ENCODE data around the gene PLK1.

Gene PLK1

DNA sequence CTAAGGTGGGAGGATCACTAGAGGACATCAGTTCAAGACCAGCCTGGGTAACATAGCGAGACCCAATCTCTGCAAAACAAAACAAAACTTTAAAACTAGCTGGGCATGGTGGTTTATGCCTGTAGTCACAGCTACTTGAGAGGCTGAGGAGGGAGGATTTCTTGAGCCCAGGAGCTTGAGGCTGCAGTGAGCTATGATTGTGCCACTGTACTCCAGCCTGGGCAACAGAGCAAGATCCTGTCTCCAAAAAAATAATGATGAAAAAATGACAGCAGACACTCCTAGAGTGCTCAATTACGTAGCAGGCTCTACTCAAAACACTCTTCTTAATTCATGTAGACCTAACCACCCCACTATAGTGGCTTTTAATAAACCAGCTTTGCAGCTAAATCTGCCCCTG is 21.4 kb downstream of the PLK1 start:
- no peak overlapping the region for H3K4me3 ChIP-seq (ENCODE audit: low read depth, low read length)
- TF ChIP-seq CTCF (IDR thresholded peaks at IDR 0.05; ENCODE audit: insufficient read depth, low read depth, low read length, missing control alignments), result no peak
- DNase-seq (ENCODE audit: low read depth), result no peak

- no peak for TF ChIP-seq CTCF (IDR thresholded peaks at IDR 0.05; ENCODE audit: insufficient read depth, low read depth, low read length, missing control alignments)
- H3K4me3 ChIP-seq (ENCODE audit: low read depth, low read length), result no peak overlapping the region
- DNase-seq (ENCODE audit: low read depth), result no peak
These were observed 21.8 kb downstream of the PLK1 start for GRCh38 chr16:23700509-23700908.

DNA sequence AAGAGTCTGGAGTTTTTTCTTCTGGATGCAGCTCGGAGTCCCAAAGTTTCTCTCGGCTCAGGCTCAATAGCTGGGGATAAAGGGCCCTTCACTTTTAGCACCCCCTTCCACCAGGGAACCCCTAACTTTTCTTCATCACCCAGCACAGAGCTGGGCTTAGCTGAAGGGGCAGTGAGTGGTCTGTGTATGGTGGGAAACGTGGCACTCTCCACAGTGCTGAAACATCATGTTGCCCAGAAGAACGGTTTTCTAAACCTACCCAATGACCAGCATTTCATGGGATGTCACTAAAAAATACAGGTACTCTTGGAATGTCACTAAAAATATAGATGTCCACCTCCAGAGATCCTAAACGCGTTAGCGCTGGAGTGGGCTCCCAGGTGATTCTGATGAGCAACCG is 22.4 kb downstream of the PLK1 start:
- no peak for TF ChIP-seq CTCF (IDR thresholded peaks at IDR 0.05; ENCODE audit: insufficient read depth, low read depth, low read length, missing control alignments)
- H3K4me3 ChIP-seq (ENCODE audit: low read depth, low read length), result no peak overlapping the region
- no peak for DNase-seq (ENCODE audit: low read depth)

DNA sequence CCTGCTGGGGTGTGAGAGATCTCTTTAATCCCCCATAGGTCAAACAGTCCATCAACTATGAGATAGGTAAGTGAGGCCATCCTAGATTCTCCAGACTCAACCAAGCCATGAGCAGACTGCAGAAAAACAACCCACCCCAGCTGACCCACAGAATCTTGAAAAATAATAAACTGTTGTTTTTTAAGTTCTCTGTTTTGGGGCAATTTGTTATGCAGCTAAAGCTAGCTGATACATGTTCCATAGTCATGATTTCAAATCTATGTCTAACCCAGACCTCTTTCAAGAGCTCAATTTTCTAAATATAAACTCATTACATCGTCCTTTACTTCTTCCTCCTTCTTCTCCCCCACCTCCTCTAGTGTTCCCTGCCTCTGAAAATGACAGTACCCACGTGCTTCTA is 24.3 kb downstream of the PLK1 start:
- DNase-seq (ENCODE audit: low read depth), result no peak
- no peak for TF ChIP-seq CTCF (IDR thresholded peaks at IDR 0.05; ENCODE audit: insufficient read depth, low read depth, low read length, missing control alignments)
- H3K4me3 ChIP-seq (ENCODE audit: low read depth, low read length), result no peak overlapping the region

DNA sequence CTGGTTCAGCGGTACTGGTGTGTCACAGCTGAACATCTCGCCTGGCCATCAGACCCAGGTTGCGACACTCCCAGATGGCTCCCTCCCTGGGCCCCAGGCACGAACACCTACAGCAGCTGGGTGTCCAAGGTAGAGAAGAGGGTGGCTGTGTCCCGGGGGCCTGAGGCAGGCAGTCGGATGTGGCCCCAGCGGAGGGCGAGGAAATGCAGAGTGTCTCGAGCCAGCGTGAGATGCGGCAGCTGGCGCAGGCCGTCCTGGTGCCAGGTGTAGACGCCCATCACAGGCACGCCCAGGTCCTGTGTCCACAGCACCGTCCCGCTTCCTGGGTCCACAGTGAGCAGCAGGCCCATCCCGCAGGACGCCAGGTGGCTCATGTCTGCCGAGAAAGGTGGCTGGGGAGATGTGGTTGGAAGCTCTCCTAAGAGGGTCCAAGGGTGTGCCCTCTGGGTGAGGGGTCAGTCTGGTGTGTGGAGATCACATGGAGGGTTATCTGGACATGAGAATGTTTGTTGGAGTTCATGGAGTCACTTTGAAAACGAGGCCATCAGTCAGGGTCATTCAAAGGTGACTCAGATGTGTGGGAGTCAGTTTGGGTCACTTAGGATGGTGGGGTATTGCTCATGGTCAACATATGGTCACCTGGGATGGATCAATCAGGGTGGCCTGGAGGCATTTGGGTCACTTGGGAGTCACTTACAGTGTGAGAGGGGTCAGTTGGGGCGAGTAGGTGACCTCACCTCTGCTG is 26.3 kb downstream of the PLK1 start:
- no peak overlapping the region for H3K4me3 ChIP-seq (ENCODE audit: low read depth, low read length)
- no peak for TF ChIP-seq CTCF (IDR thresholded peaks at IDR 0.05; ENCODE audit: insufficient read depth, low read depth, low read length, missing control alignments)
- no peak for DNase-seq (ENCODE audit: low read depth)

GRCh38 chr16:23705517-23705902 is 26.8 kb downstream of the PLK1 start:
- no peak overlapping the region for H3K4me3 ChIP-seq (ENCODE audit: low read depth, low read length)
- no peak for DNase-seq (ENCODE audit: low read depth)
- TF ChIP-seq CTCF (IDR thresholded peaks at IDR 0.05; ENCODE audit: insufficient read depth, low read depth, low read length, missing control alignments), result no peak

DNA sequence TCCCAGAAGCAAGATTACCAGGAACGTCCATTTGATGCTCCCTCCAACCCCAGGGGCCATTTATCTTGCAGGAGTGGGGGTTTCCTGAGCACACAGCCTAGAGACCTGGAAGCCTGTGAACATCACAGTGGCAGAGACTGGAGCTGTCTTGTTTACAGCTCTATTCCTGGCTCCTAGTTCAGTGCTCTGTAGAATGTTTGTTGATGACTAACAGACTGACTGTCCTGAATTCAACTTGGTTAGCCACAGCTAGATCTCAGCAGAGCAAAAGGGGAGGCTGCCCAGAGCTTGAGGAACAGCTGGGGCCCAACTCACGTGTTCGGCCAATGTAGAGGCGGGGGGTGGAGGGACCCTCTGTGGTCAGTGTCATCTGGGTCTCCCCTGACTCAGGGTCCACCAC is 27.8 kb downstream of the PLK1 start:
- H3K4me3 ChIP-seq (ENCODE audit: low read depth, low read length), result no peak overlapping the region
- no peak for DNase-seq (ENCODE audit: low read depth)
- TF ChIP-seq CTCF (IDR thresholded peaks at IDR 0.05; ENCODE audit: insufficient read depth, low read depth, low read length, missing control alignments), result no peak

Measured in GM12865 (cell line).